ENCODE results near the gene NRG3.

NRG3 gene

GRCh38 chr10:82880776-82881290, 1005.8 kb downstream of the NRG3 start:
- Histone ChIP-seq H3K4me2 (ENCODE audit: low read length) (no peak overlapping the region), H3F3A (ENCODE audit: control insufficient read depth, insufficient read depth) (no peaks in the 10 kb centered on the region), H4K20me1 (ENCODE audit: control insufficient read depth, insufficient read depth, low read depth, low read length) (no peaks in the 10 kb centered on the region), H3K4me3 (ENCODE audit: low read length) (no peak overlapping the region), H3K79me2 (ENCODE audit: control insufficient read depth, low read length) (no peaks in the 10 kb centered on the region), H3K4me1 (ENCODE audit: control insufficient read depth, low read length) (no peaks in the 10 kb centered on the region), H3K27ac (ENCODE audit: low read depth, low read length) (no peak overlapping the region), H3K9me3 (ENCODE audit: control insufficient read depth, insufficient read depth, low read length) (no peaks in the 10 kb centered on the region), H3K27me3 (ENCODE audit: control insufficient read depth, low read length) (no peaks in the 10 kb centered on the region), H3K9me2 (replicated peaks; ENCODE audit: control insufficient read depth, low read length) (no peaks in the 10 kb centered on the region; the same call in 1 of the 2 replicates), H3K36me3 (ENCODE audit: control insufficient read depth, low read length) (no peaks in the 10 kb centered on the region)
- TF ChIP-seq CTCF (IDR thresholded peaks at IDR 0.05; ENCODE audit: low read depth, low read length, poor library complexity, severe bottlenecking) (no peak), EZH2phosphoT487 (IDR thresholded peaks at IDR 0.05; ENCODE audit: borderline replicate concordance, low read length) (no peak)

GRCh38 chr10:82882722-82883121, 1007.7 kb downstream of the NRG3 start:
- Histone ChIP-seq H3K27me3 (ENCODE audit: control insufficient read depth, low read length) (no peaks in the 10 kb centered on the region), H4K20me1 (ENCODE audit: control insufficient read depth, insufficient read depth, low read depth, low read length) (no peaks in the 10 kb centered on the region), H3F3A (ENCODE audit: control insufficient read depth, insufficient read depth) (no peaks in the 10 kb centered on the region), H3K4me1 (ENCODE audit: control insufficient read depth, low read length) (no peaks in the 10 kb centered on the region), H3K36me3 (ENCODE audit: control insufficient read depth, low read length) (no peaks in the 10 kb centered on the region), H3K27ac (ENCODE audit: low read depth, low read length) (no peak overlapping the region), H3K79me2 (ENCODE audit: control insufficient read depth, low read length) (no peaks in the 10 kb centered on the region), H3K9me3 (ENCODE audit: control insufficient read depth, insufficient read depth, low read length) (no peaks in the 10 kb centered on the region), H3K4me3 (ENCODE audit: low read length) (no peak overlapping the region), H3K4me2 (ENCODE audit: low read length) (no peak overlapping the region), H3K9me2 (replicated peaks; ENCODE audit: control insufficient read depth, low read length) (no peaks in the 10 kb centered on the region; the same call in 1 of the 2 replicates)
- TF ChIP-seq EZH2phosphoT487 (IDR thresholded peaks at IDR 0.05; ENCODE audit: borderline replicate concordance, low read length) (no peak), CTCF (IDR thresholded peaks at IDR 0.05; ENCODE audit: low read depth, low read length, poor library complexity, severe bottlenecking) (no peak)

GRCh38 chr10:82883603-82884002, 1008.6 kb downstream of the NRG3 start:
- Histone ChIP-seq H3K27me3 (ENCODE audit: control insufficient read depth, low read length) (no peaks in the 10 kb centered on the region), H3K9me3 (ENCODE audit: control insufficient read depth, insufficient read depth, low read length) (no peaks in the 10 kb centered on the region), H3K27ac (ENCODE audit: low read depth, low read length) (no peak overlapping the region), H3K9me2 (replicated peaks; ENCODE audit: control insufficient read depth, low read length) (no peaks in the 10 kb centered on the region; the same call in 1 of the 2 replicates), H3K4me2 (ENCODE audit: low read length) (no peak overlapping the region), H3F3A (ENCODE audit: control insufficient read depth, insufficient read depth) (no peaks in the 10 kb centered on the region), H3K4me1 (ENCODE audit: control insufficient read depth, low read length) (no peaks in the 10 kb centered on the region), H3K36me3 (ENCODE audit: control insufficient read depth, low read length) (no peaks in the 10 kb centered on the region), H3K79me2 (ENCODE audit: control insufficient read depth, low read length) (no peaks in the 10 kb centered on the region), H4K20me1 (ENCODE audit: control insufficient read depth, insufficient read depth, low read depth, low read length) (no peaks in the 10 kb centered on the region), H3K4me3 (ENCODE audit: low read length) (no peak overlapping the region)
- no peak for TF ChIP-seq CTCF (IDR thresholded peaks at IDR 0.05; ENCODE audit: low read depth, low read length, poor library complexity, severe bottlenecking)
- no peak for TF ChIP-seq EZH2phosphoT487 (IDR thresholded peaks at IDR 0.05; ENCODE audit: borderline replicate concordance, low read length)

All from DOHH2 (cell line).